ENCODE results near the gene ARL5C.
A peak's percentile ranks its signal among the peaks of the same experiment; 100 is the strongest.

The ARL5C gene

GRCh38 chr17:39178536-39178935 is 12.6 kb upstream of the ARL5C start:
- POLR2A ChIA-PET, result no interaction called here
- no peak for TF ChIP-seq CTCF (IDR thresholded peaks at IDR 0.05; ENCODE audit: control extremely low read depth, extremely low read depth, low read depth, missing control alignments)
- CTCF ChIA-PET, result interaction anchor here (1.5 to 6.0 kb wide), 3 partner anchors 13 to 195 kb away, joined by 3 to 107 read pairs (median 13); partner anchors contain the start of gene ARL5C
- no peak for DNase-seq (ENCODE audit: extremely low spot score)

- no peak for DNase-seq (ENCODE audit: extremely low spot score)
- POLR2A ChIA-PET, result no interaction called here
- TF ChIP-seq CTCF (IDR thresholded peaks at IDR 0.05; ENCODE audit: control extremely low read depth, extremely low read depth, low read depth, missing control alignments), result no peak
Observed at GRCh38 chr17:39177256-39177655, 11.3 kb upstream of the ARL5C start.

GRCh38 chr17:39175695-39176093 is 9.7 kb upstream of the ARL5C start:
- TF ChIP-seq CTCF (IDR thresholded peaks at IDR 0.05; ENCODE audit: control extremely low read depth, extremely low read depth, low read depth, missing control alignments), result no peak
- DNase-seq (ENCODE audit: extremely low spot score), result no peak
- CTCF ChIA-PET, result interaction anchor here (0.8 to 6.0 kb wide), 28 partner anchors 8 to 304 kb away, joined by 3 to 107 read pairs (median 6); partner anchors contain the start of genes ARL5C, FBXL20 and RPL19
- POLR2A ChIA-PET, result no interaction called here

More at GRCh38 chr17:39177256-39177655, 11.3 kb upstream of the ARL5C start:
- CTCF ChIA-PET, result interaction anchor here (1.7 to 6.0 kb wide), 2 partner anchors 12 to 23 kb away, joined by 5 to 107 read pairs; partner anchors contain the start of gene ARL5C

GRCh38 chr17:39174920-39175694 is 9.1 kb upstream of the ARL5C start:
- ChIA-PET POLR2A (interaction anchor here (0.6 kb wide), 1 partner anchor 1075 kb away, joined by 7 read pairs; no protein-coding TSS in a partner anchor), CTCF (interaction anchor here (0.6 to 6.0 kb wide), 45 partner anchors 8 to 505 kb away, joined by 3 to 107 read pairs (median 4); partner anchors contain the start of genes ARL5C, CACNB1, FBXL20 and RPL19)
- peak; percentile 89 for DNase-seq (ENCODE audit: extremely low spot score)

GRCh38 chr17:39173526-39174274 is 7.7 kb upstream of the ARL5C start:
- ChIA-PET CTCF (interaction anchor here (1.0 to 6.0 kb wide), 25 partner anchors 8 to 504 kb away, joined by 3 to 107 read pairs (median 6); partner anchors contain the start of genes ARL5C and RPL19), POLR2A (interaction anchor here (0.6 kb wide), 1 partner anchor 162 kb away, joined by 3 read pairs; no protein-coding TSS in a partner anchor)
- DNase-seq (ENCODE audit: extremely low spot score), result no peak
- TF ChIP-seq CTCF (IDR thresholded peaks at IDR 0.05; ENCODE audit: control extremely low read depth, extremely low read depth, low read depth, missing control alignments), result no peak

More at GRCh38 chr17:39174920-39175694, 9.1 kb upstream of the ARL5C start:
- TF ChIP-seq CTCF (IDR thresholded peaks at IDR 0.05; ENCODE audit: control extremely low read depth, extremely low read depth, low read depth, missing control alignments), result peak; percentile 66

- DNase-seq (ENCODE audit: extremely low spot score), result no peak
- no peak for TF ChIP-seq CTCF (IDR thresholded peaks at IDR 0.05; ENCODE audit: control extremely low read depth, extremely low read depth, low read depth, missing control alignments)
- ChIA-PET POLR2A (interaction anchor here (0.6 kb wide), 2 partner anchors 161 to 1857 kb away, joined by 3 read pairs; no protein-coding TSS in a partner anchor), CTCF (interaction anchor here (1.1 to 6.0 kb wide), 9 partner anchors 7 to 250 kb away, joined by 5 to 107 read pairs (median 17); partner anchors contain the start of genes ARL5C and RPL19)
Observed at GRCh38 chr17:39173080-39173479, 7.1 kb upstream of the ARL5C start.

Measured in GM10248 (cell line).